ENCODE measurements around the gene RGS6.

DNA sequence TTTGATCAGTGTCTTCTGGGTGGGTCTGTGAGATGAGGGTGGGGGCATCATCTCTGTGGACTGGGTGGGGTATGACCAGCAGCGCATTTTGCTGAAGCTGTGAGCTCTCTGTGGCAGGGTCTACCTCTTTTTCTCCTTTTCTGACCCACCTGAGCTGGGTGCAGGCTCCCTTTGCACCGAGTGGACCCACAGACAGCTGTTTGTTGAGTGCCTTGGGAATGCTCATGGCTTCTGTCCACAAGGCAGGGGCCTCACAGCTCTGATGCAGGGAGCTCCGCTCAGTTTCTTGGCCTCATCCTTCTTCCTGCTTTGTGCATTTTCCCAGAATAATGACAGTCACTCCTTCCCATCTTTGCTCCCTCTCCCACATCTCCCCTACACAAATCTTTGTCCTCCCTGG is 581.1 kb downstream of the RGS6 start:
- TF ChIP-seq POLR2AphosphoS5 (IDR thresholded peaks at IDR 0.05) (no peak), EP300 (IDR thresholded peaks at IDR 0.05) (no peak), POLR2A (IDR thresholded peaks at IDR 0.05) (no peak)
- TF ChIP-seq, protein P1, sequence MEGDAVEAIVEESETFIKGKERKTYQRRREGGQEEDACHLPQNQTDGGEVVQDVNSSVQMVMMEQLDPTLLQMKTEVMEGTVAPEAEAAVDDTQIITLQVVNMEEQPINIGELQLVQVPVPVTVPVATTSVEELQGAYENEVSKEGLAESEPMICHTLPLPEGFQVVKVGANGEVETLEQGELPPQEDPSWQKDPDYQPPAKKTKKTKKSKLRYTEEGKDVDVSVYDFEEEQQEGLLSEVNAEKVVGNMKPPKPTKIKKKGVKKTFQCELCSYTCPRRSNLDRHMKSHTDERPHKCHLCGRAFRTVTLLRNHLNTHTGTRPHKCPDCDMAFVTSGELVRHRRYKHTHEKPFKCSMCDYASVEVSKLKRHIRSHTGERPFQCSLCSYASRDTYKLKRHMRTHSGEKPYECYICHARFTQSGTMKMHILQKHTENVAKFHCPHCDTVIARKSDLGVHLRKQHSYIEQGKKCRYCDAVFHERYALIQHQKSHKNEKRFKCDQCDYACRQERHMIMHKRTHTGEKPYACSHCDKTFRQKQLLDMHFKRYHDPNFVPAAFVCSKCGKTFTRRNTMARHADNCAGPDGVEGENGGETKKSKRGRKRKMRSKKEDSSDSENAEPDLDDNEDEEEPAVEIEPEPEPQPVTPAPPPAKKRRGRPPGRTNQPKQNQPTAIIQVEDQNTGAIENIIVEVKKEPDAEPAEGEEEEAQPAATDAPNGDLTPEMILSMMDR (IDR thresholded peaks at IDR 0.05) = no peak
